ENCODE data around the gene OR52M1. TPM values are rescaled to one million over a fixed set of nuclear protein-coding genes. Genes with fewer than 3 reads are reported as not detected.
"Not testable (repeated sequence)": the region's sequence is repeated elsewhere in the genome, so short reads cannot be mapped to it uniquely, and the experiment has no call there.

OR52M1 gene
- total and polyA plus RNA-seq, 12 donors, result not detected

GRCh38 chr11:4522752-4523151 is 22.2 kb upstream of the OR52M1 start:
- intact Hi-C loops (cut with DNase I), result no loop called here
- TF ChIP-seq POLR2A (IDR thresholded peaks at IDR 0.05) (no peak), CTCF (IDR thresholded peaks at IDR 0.05) (no peak)
- no peaks in the 10 kb centered on the region for H3K36me3 ChIP-seq (replicated peaks in 1 of 2)
- DNase-seq, result no peak
- no peaks in the 10 kb centered on the region for H3K4me1 ChIP-seq (replicated peaks in 1 of 2)
- 82 to 90% (median 84%) methylated on average over 6 of the region's 6 CpGs for WGBS, 4 donors
- no peak overlapping the region for H3K4me3 ChIP-seq
- H3K9me3 ChIP-seq (replicated peaks in 1 of 3), result no peaks in the 10 kb centered on the region
- peaks cover 3% of the 10 kb centered on the region for H3K27me3 ChIP-seq
- H3K27ac ChIP-seq, result no peak overlapping the region

- Histone ChIP-seq H3K9me3 (replicated peaks in 1 of 3) (no peaks in the 10 kb centered on the region), H3K36me3 (replicated peaks in 1 of 2) (no peaks in the 10 kb centered on the region), H3K4me1 (replicated peaks in 1 of 2) (no peaks in the 10 kb centered on the region), H3K27ac (no peak overlapping the region), H3K4me3 (no peak overlapping the region), H3K27me3 (peaks cover 3% of the 10 kb centered on the region)
- no peak for DNase-seq
- TF ChIP-seq POLR2A (IDR thresholded peaks at IDR 0.05), result no peak
- no peak for TF ChIP-seq CTCF (IDR thresholded peaks at IDR 0.05)
- intact Hi-C loops (cut with DNase I), result no loop called here
- 80 to 94% (median 88%) methylated on average over 1 of the region's 1 CpG for WGBS, 4 donors
Observed at GRCh38 chr11:4523666-4524065, 21.3 kb upstream of the OR52M1 start.

- Histone ChIP-seq H3K4me3 (no peak overlapping the region), H3K4me1 (replicated peaks in 1 of 2) (no peaks in the 10 kb centered on the region), H3K9me3 (replicated peaks in 1 of 3) (no peaks in the 10 kb centered on the region), H3K27me3 (no peaks in the 10 kb centered on the region), H3K36me3 (replicated peaks in 1 of 2) (no peaks in the 10 kb centered on the region), H3K27ac (no peak overlapping the region)
- TF ChIP-seq POLR2A (IDR thresholded peaks at IDR 0.05), result no peak
- TF ChIP-seq CTCF (IDR thresholded peaks at IDR 0.05), result no peak
- DNase-seq, result no peak
- 79 to 88% (median 85%) methylated on average over 2 of the region's 2 CpGs for WGBS, 4 donors
- intact Hi-C loops (cut with DNase I), result no loop called here
Observed at GRCh38 chr11:4527926-4528325, 17.1 kb upstream of the OR52M1 start.

- WGBS, 4 donors, result 60 to 79% (median 72%) methylated on average over 7 to 11 of the region's 11 CpGs
- H3K9me3 ChIP-seq (replicated peaks in 1 of 3); H3K4me1 ChIP-seq (replicated peaks in 1 of 2); intact Hi-C loops (cut with DNase I); H3K27ac ChIP-seq; H3K27me3 ChIP-seq; H3K36me3 ChIP-seq (replicated peaks in 1 of 2); H3K4me3 ChIP-seq; DNase-seq: not testable (repeated sequence)
Observed at GRCh38 chr11:4531686-4532085, 13.3 kb upstream of the OR52M1 start.

- no peak overlapping the region for H3K27ac ChIP-seq
- H3K4me3 ChIP-seq, result no peak overlapping the region
- intact Hi-C loops (cut with DNase I), result loop anchor here in 1 of 2 donors (5.0 kb wide), 1 partner anchor 347 kb away; no protein-coding TSS in a partner anchor
- WGBS, 4 donors, result 24 to 27% (median 25%) methylated on average over 3 of the region's 3 CpGs
- no peaks in the 10 kb centered on the region for H3K27me3 ChIP-seq
- peak; percentile 39 to 80 (median 57) for DNase-seq
- TF ChIP-seq CTCF (IDR thresholded peaks at IDR 0.05) (peak; percentile 56 to 82 (median 66)), POLR2A (IDR thresholded peaks at IDR 0.05) (no peak)
- H3K4me1 ChIP-seq (replicated peaks in 1 of 2), result no peaks in the 10 kb centered on the region
- H3K36me3 ChIP-seq (replicated peaks in 1 of 2), result no peaks in the 10 kb centered on the region
- H3K9me3 ChIP-seq (replicated peaks in 1 of 3), result no peaks in the 10 kb centered on the region
Observed at GRCh38 chr11:4539603-4540219, 5.3 kb upstream of the OR52M1 start.

Data from adrenal gland (tissue), 12 donors.